Measurements from ENCODE around the gene CDK2AP2.
"Not testable (repeated sequence)": the region's sequence is repeated elsewhere in the genome, so short reads cannot be mapped to it uniquely, and the experiment has no call there.

Gene CDK2AP2

GRCh38 chr11:67523556-67524479, 15.9 kb upstream of the CDK2AP2 start:
- no peak for DNase-seq

GRCh38 chr11:67522844-67523555, 15.0 kb upstream of the CDK2AP2 start, which contains the start of gene CABP2:
Gene CABP2 (minus strand): TSS chr11:67523446. CDS start chr11:67523326, 120 bp downstream.
- no peak for DNase-seq

- no peak for DNase-seq
Observed at GRCh38 chr11:67522338-67522737, 14.4 kb upstream of the CDK2AP2 start.

- no peak for DNase-seq
Observed at GRCh38 chr11:67521924-67522323, 14.0 kb upstream of the CDK2AP2 start.

GRCh38 chr11:67520856-67521824, 13.2 kb upstream of the CDK2AP2 start:
- no peak for DNase-seq

GRCh38 chr11:67519726-67520125, 11.8 kb upstream of the CDK2AP2 start:
- no peak for DNase-seq

GRCh38 chr11:67517784-67518552, 10.0 kb upstream of the CDK2AP2 start:
- DNase-seq: no peak

- no peak for DNase-seq
Observed at GRCh38 chr11:67516806-67517205, 8.8 kb upstream of the CDK2AP2 start.

- DNase-seq: no peak
Observed at GRCh38 chr11:67514116-67514515, 6.2 kb upstream of the CDK2AP2 start.

- DNase-seq: not testable (repeated sequence)
Observed at GRCh38 chr11:67511558-67511957, 3.6 kb upstream of the CDK2AP2 start.

- DNase-seq: no peak
Observed at GRCh38 chr11:67510023-67510345, 2.0 kb upstream of the CDK2AP2 start.

GRCh38 chr11:67508486-67509121, 642 bp upstream of the CDK2AP2 start:
- DNase-seq: peak; percentile 99

GRCh38 chr11:67507242-67507863, 609 bp downstream of the CDK2AP2 start:
- DNase-seq: no peak

GRCh38 chr11:67506426-67507051, 1.4 kb downstream of the CDK2AP2 start:
- DNase-seq: no peak

- DNase-seq: peak; percentile 93
Observed at GRCh38 chr11:67505605-67506396, 2.2 kb downstream of the CDK2AP2 start.

GRCh38 chr11:67504950-67505581, 2.9 kb downstream of the CDK2AP2 start, which contains the start of gene PITPNM1:
Gene PITPNM1 (minus strand): TSS chr11:67505363. CDS start chr11:67504180, 1,183 bp downstream.
- DNase-seq: peak; percentile 79

- peak; percentile 83 for DNase-seq
Observed at GRCh38 chr11:67504005-67504949, 3.7 kb downstream of the CDK2AP2 start.
